Endodermal cell (in vitro differentiated cells): ENCODE data around the gene PRKCZ. TPM values are rescaled to one million over a fixed set of nuclear protein-coding genes. Genes with fewer than 3 reads are reported as not detected.
A peak's percentile ranks its signal among the peaks of the same experiment; 100 is the strongest.

ENCODE experiments used
- DNase-seq: peaks from one replicate; pipeline ENCODE4 v3.0.0-alpha.2; 2017
- H3K27ac ChIP-seq: 2 replicates; pipeline ENCODE4 v1.5.1; 2013; ENCODE audit warnings: mild to moderate bottlenecking, low read depth, low read length, moderate library complexity
- H3K27me3 ChIP-seq: 2 replicates; pipeline ENCODE4 v1.6.1; 2013; ENCODE audit warnings: mild to moderate bottlenecking, low read length, moderate library complexity; ENCODE audit not compliant: insufficient read depth, control insufficient read depth, poor library complexity, severe bottlenecking
- H3K36me3 ChIP-seq: 2 replicates; pipeline ENCODE4 v1.7.0; 2013; ENCODE audit warnings: mild to moderate bottlenecking, low read length, moderate library complexity; ENCODE audit not compliant: control insufficient read depth, insufficient read depth
- H3K4me1 ChIP-seq: one replicate; pipeline ENCODE4 v1.7.0; 2013; ENCODE audit warnings: low read length; ENCODE audit not compliant: control insufficient read depth, insufficient read depth
- H3K4me3 ChIP-seq: 2 replicates; pipeline ENCODE4 v1.5.1; 2013; ENCODE audit warnings: mild to moderate bottlenecking, low read length, moderate library complexity
- H3K9ac ChIP-seq: 2 replicates; pipeline ENCODE4 v1.6.1; 2013; ENCODE audit warnings: mild to moderate bottlenecking, low read length, moderate library complexity; ENCODE audit not compliant: poor library complexity, severe bottlenecking; ENCODE audit errors: extremely low read depth
- H3K9me3 ChIP-seq: 2 replicates; pipeline ENCODE4 v1.6.1; 2013; ENCODE audit warnings: mild to moderate bottlenecking, low read length, moderate library complexity; ENCODE audit not compliant: control insufficient read depth
- H3K27ac Mint-ChIP-seq: 2 replicates; pipeline ENCODE4 v1.8.0; 2020; ENCODE audit warnings: mixed read lengths
- H3K27me3 Mint-ChIP-seq: 2 replicates; pipeline ENCODE4 v1.8.0; 2021; ENCODE audit warnings: mild to moderate bottlenecking, mixed read lengths; ENCODE audit not compliant: insufficient read depth
- H3K36me3 Mint-ChIP-seq: 2 replicates; pipeline ENCODE4 v1.8.0; 2020; ENCODE audit warnings: low read depth, mixed read lengths
- H3K4me1 Mint-ChIP-seq: 2 replicates; pipeline ENCODE4 v1.8.0; 2020; ENCODE audit warnings: mixed read lengths
- H3K4me3 Mint-ChIP-seq: 2 replicates; pipeline ENCODE4 v1.8.0; 2020; ENCODE audit warnings: mild to moderate bottlenecking, moderate library complexity, mixed read lengths
- H3K9me3 Mint-ChIP-seq: 2 replicates; pipeline ENCODE4 v1.8.0; 2020; ENCODE audit warnings: mild to moderate bottlenecking, mixed read lengths
- CTCF ChIP-seq: fragments of 200-600 bp; sonication (generic); conservative IDR thresholded peaks from 2 replicates; pipeline ENCODE4 v1.5.0; 2021; ENCODE audit warnings: antibody characterized with exemption, mild to moderate bottlenecking
- WGBS, 2 experiments: methylation state at CpG; one replicate each; pipeline versions ENCODE4 v1.1.5 to v1.1.7; 2013; ENCODE audit warnings: missing lambda C conversion rate in 2 of 2, mixed read lengths in 1 of 2; ENCODE audit not compliant: insufficient coverage in 1 of 2, insufficient read length in 1 of 2; 5-methylcytosine and 5-hydroxymethylcytosine counted together
- total RNA-seq, 2 donors: library from RNA; stranded (reverse); fragmentation: NEBNext Ultra II Directional in 1 of 2; extraction: Animal tissue kit (Norgen Biotek cat#: 25700) in 1 of 2; gene quantifications; 2 replicates in 1 of 2; 3 replicates in 1 of 2; pipeline ENCODE4 v1.2.1, GENCODE V29; 2021

PRKCZ gene
- total RNA-seq, 2 donors from 2014 or later: 49.9 to 68.5 TPM

DNA sequence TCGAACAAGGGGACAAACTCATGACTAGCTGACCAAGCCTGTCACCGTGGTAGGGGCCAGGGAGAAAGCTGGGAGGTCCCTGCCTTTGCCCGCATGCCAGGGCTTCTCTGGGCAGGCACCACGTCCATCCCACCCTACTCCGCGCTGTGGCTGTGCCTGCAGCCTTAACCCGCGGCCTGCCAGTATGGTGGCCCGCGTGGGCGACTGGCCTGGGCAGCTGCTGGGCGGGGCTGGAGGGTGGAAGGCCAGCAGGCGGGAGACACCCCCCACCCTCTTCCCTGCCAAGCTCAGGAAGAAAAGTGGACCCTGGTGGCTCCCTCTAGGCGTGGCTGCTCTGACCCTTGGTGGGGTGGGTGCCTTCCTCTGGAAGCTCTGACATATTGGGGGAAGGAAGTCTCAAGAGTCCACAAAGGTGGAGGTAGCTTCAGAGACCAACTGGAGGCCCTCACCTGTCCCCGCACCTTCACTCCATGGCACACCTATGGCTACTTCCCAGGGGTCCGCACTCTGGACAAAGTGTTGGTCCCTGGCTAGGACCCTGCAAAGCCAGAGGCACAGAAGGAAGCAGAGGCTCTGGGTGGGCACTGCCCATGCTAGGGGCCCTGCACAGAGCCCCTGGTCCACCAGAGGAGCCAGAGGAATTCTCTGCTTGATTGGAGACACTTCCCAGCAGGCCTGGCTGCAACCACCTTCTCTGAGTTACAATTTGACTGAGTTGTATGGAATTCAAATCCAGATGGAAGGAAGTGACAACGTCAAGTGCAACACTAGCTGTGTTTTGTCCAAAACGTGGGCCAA lies 174.6 kb downstream of the PRKCZ start:
- Histone ChIP-seq H3K9me3 (no peaks in the 10 kb centered on the region), H3K27me3 (no peaks in the 10 kb centered on the region), H3K36me3 (no peaks in the 10 kb centered on the region), H3K27ac (no peak overlapping the region), H3K4me3 (no peak overlapping the region), H3K9ac (no peak overlapping the region), H3K4me1 (no peaks in the 10 kb centered on the region)
- H3K36me3 Mint-ChIP-seq: no peaks in the 10 kb centered on the region
- no peak overlapping the region for H3K27ac Mint-ChIP-seq
- no peak overlapping the region for H3K4me3 Mint-ChIP-seq
- peaks cover 2% of the 10 kb centered on the region for H3K27me3 Mint-ChIP-seq
- DNase-seq: peak; percentile 44
- peaks cover 6% of the 10 kb centered on the region for H3K4me1 Mint-ChIP-seq
- no peaks in the 10 kb centered on the region for H3K9me3 Mint-ChIP-seq
- WGBS, 2 experiments: 92 to 98% methylated on average over 9 to 18 of the region's 18 CpGs
- no peak for TF ChIP-seq CTCF

GRCh38 chr1:2226525-2227345 lies 176.5 kb downstream of the PRKCZ start:
- H3K9me3 Mint-ChIP-seq: no peaks in the 10 kb centered on the region
- H3K4me1 Mint-ChIP-seq: peaks cover 20% of the 10 kb centered on the region
- Histone ChIP-seq H3K4me1 (no peaks in the 10 kb centered on the region), H3K27me3 (no peaks in the 10 kb centered on the region), H3K4me3 (peak overlapping the region; percentile 72), H3K9ac (peak overlapping the region; percentile 76), H3K36me3 (peaks cover 3% of the 10 kb centered on the region), H3K27ac (peak overlapping the region; percentile 88), H3K9me3 (no peaks in the 10 kb centered on the region)
- WGBS, 2 experiments: 21 to 100% methylated on average over 2 to 73 of the region's 73 CpGs
- peak; percentile 80 for DNase-seq
- H3K4me3 Mint-ChIP-seq: peak overlapping the region; percentile 59
- no peaks in the 10 kb centered on the region for H3K27me3 Mint-ChIP-seq
- H3K27ac Mint-ChIP-seq: no peak overlapping the region
- TF ChIP-seq CTCF: peak; percentile 19
- H3K36me3 Mint-ChIP-seq: peaks cover 6% of the 10 kb centered on the region

DNA sequence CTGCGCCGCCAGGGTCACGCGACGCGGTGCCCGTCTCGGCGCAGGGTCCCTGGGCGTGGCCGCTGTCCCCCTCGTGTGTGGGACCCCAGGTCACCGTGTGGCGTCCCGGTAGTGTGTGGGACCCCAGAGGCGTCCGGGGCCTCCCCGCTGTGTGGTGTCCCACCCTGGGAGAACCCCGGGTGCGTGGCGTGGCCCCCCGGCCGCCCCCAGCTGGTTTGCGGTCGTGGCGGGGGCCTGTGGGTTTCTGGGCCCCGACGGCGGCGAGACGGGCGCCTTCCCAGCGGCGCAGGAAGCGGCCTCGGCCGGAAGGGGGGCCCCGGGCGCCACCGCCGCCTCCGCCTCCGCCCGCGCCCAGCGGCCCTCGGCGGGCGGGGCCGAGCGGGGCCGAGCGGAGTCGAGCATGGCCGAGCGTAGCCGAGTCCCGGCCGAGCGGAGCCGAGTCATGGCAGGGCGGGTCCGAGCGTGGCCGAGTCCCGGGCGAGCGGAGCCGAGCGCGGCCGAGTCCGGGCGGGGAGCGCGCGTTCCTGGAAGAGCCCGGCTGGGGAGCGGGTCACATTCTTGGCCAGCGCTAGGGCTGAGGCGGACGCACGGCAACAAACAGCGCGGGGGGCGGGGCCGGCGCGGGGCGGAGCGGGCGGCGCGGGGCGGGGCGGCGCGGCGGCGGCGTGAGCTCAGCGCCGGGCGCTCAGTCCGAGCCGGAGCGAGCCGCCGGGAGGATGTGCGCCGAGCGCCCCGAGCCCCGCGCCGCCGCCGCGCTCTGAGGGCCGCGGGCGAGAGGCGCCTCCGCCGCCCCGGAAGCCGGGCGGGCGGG lies 177.3 kb downstream of the PRKCZ start:
- no peaks in the 10 kb centered on the region for H3K9me3 ChIP-seq
- no peaks in the 10 kb centered on the region for H3K27me3 ChIP-seq
- H3K9me3 Mint-ChIP-seq: no peaks in the 10 kb centered on the region
- H3K27ac ChIP-seq: peak overlapping the region; percentile 88
- peaks cover 3% of the 10 kb centered on the region for H3K36me3 ChIP-seq
- peaks cover 24% of the 10 kb centered on the region for H3K4me1 Mint-ChIP-seq
- no peak for TF ChIP-seq CTCF
- no peaks in the 10 kb centered on the region for H3K4me1 ChIP-seq
- H3K4me3 ChIP-seq: peak overlapping the region; percentile 65
- H3K9ac ChIP-seq: peak overlapping the region; percentile 76
- no peaks in the 10 kb centered on the region for H3K27me3 Mint-ChIP-seq
- no peak overlapping the region for H3K27ac Mint-ChIP-seq
- 0 to 2% methylated on average over 13 to 123 of the region's 129 CpGs for WGBS, 2 experiments
- H3K4me3 Mint-ChIP-seq: peak overlapping the region; percentile 59
- peaks cover 8% of the 10 kb centered on the region for H3K36me3 Mint-ChIP-seq
- peak; percentile 99 for DNase-seq
